ENCODE results near the gene C20orf144. TPM values are rescaled to one million over a fixed set of nuclear protein-coding genes. Genes with fewer than 3 reads are reported as not detected.

C20orf144 gene
- total RNA-seq, 1 donor from 2014 or later = not detected

DNA sequence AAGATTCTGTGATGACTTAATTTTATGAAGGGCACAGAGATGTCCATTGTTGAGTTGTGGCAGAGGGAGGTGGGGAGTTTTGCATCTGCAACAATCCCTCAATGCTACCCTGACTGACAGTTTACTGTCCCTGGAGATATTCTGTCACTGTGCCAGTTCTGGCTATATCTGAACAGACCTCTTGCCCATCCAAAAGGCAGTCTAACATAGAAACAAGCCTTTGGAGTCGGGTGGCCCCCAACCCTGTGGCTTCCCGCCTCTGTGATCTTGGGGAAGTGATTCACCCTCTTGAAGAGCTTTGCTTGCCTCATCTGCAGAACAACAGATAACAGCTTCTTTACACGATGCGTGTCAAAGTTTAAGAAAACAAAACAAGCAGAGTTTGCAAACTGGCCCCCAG lies 27.8 kb downstream of the C20orf144 start:
- H3K36me3 ChIP-seq (ENCODE audit: control insufficient read depth, insufficient read depth, low read length) = no peaks in the 10 kb centered on the region
- TF ChIP-seq, protein P1, sequence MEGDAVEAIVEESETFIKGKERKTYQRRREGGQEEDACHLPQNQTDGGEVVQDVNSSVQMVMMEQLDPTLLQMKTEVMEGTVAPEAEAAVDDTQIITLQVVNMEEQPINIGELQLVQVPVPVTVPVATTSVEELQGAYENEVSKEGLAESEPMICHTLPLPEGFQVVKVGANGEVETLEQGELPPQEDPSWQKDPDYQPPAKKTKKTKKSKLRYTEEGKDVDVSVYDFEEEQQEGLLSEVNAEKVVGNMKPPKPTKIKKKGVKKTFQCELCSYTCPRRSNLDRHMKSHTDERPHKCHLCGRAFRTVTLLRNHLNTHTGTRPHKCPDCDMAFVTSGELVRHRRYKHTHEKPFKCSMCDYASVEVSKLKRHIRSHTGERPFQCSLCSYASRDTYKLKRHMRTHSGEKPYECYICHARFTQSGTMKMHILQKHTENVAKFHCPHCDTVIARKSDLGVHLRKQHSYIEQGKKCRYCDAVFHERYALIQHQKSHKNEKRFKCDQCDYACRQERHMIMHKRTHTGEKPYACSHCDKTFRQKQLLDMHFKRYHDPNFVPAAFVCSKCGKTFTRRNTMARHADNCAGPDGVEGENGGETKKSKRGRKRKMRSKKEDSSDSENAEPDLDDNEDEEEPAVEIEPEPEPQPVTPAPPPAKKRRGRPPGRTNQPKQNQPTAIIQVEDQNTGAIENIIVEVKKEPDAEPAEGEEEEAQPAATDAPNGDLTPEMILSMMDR (IDR thresholded peaks at IDR 0.05; ENCODE audit: insufficient read depth, low read length, severe bottlenecking) = no peak
- no peaks in the 10 kb centered on the region for H3K27me3 ChIP-seq (ENCODE audit: control insufficient read depth, insufficient read depth, low read length)
- no peak overlapping the region for H3K4me3 ChIP-seq (ENCODE audit: low read depth, low read length)
- FAIRE-seq (no peak), DNase-seq (ENCODE audit: low read depth) (no peak)

DNA sequence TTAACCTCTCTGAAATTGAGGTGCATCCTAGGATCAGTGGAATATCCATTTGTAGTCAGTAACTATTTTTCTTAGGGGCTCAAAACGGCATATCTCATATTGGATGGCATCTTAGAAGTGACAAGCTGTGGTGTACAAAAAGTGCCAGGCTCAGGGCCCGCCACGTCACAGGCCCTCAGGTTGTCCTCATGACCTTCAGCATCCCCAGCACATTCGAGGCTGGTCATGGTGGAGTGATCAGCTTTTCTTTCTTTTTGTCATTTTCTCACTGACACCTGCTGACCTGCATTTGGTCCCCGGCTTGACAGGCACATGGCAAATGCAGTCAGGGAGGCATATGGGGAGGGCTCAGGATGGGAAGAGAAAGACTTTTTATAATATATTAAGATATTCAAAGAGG lies 31.2 kb downstream of the C20orf144 start:
- H3K36me3 ChIP-seq (ENCODE audit: control insufficient read depth, insufficient read depth, low read length) = no peaks in the 10 kb centered on the region
- DNase-seq (ENCODE audit: low read depth) (no peak), FAIRE-seq (no peak)
- H3K27me3 ChIP-seq (ENCODE audit: control insufficient read depth, insufficient read depth, low read length) = no peaks in the 10 kb centered on the region
- H3K4me3 ChIP-seq (ENCODE audit: low read depth, low read length) = no peak overlapping the region
- TF ChIP-seq, protein P1 (IDR thresholded peaks at IDR 0.05; ENCODE audit: insufficient read depth, low read length, severe bottlenecking) = no peak

DNA sequence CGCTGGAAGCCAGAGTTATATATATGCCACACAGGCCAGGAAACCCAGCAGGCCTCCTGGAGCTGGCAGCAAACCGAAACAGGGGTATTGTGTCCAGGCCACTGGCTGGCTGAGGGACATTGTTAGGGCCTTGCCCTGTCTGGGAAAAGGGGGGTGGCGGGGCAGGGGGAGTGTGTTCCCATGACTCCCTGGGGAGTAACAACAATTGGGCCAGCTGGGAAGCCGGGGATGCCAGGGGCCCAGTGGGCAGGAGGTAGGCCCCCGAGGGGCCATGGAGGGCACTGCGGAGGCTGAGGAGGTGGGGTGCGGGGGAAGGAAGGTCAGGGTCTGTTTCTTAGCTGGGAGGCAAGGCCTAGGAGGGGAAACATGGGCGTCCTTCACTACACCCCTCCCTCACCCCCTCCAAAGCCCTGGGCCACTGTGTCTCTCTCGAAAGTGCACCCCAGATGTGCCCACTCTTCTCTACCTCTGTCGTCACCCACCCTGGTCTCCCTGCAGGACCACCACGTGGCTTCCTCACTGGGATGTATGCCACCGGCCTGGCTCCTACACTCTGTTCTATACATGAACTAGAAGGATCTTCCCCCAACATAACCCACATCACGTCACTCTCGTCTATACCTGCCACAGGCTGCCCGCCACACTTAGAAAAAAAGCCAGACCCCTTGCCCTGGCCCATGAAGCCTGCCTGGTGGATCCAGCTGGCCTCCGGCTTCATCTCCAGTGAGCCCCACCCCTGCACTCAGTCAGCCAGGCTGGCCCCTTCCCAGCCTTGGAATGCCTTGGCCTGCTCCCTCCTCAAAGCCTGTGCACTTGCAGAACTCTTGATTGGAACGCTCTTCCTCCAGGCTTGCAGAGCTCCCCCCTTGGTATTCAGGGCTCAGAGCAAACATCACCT lies 31.9 kb downstream of the C20orf144 start:
- no peaks in the 10 kb centered on the region for H3K36me3 ChIP-seq (ENCODE audit: control insufficient read depth, insufficient read depth, low read length)
- FAIRE-seq (no peak), DNase-seq (ENCODE audit: low read depth) (no peak)
- TF ChIP-seq, protein P1 (IDR thresholded peaks at IDR 0.05; ENCODE audit: insufficient read depth, low read length, severe bottlenecking) = no peak
- H3K4me3 ChIP-seq (ENCODE audit: low read depth, low read length) = no peak overlapping the region
- H3K27me3 ChIP-seq (ENCODE audit: control insufficient read depth, insufficient read depth, low read length) = no peaks in the 10 kb centered on the region

DNA sequence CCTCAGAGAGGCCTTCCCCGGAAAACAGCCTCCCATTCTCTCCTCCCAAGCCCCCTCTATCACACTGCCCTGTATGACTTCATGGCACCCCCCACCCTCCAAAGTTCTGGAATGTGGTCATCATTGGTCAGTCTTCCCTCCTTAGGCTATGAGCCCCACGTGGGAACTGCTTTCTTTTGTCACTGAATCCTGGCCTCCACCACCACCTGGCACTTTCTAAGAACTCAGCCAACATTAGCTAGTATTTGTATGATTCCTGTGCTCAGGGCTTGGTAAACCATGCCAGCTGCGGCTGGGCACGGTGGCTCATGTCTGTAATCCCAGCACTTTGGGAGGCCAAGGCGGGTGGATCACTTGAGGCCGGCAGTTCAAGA lies 32.5 kb downstream of the C20orf144 start:
- no peaks in the 10 kb centered on the region for H3K27me3 ChIP-seq (ENCODE audit: control insufficient read depth, insufficient read depth, low read length)
- TF ChIP-seq, protein P1 (IDR thresholded peaks at IDR 0.05; ENCODE audit: insufficient read depth, low read length, severe bottlenecking) = no peak
- DNase-seq (ENCODE audit: low read depth) (no peak), FAIRE-seq (no peak)
- no peaks in the 10 kb centered on the region for H3K36me3 ChIP-seq (ENCODE audit: control insufficient read depth, insufficient read depth, low read length)
- no peak overlapping the region for H3K4me3 ChIP-seq (ENCODE audit: low read depth, low read length)

DNA sequence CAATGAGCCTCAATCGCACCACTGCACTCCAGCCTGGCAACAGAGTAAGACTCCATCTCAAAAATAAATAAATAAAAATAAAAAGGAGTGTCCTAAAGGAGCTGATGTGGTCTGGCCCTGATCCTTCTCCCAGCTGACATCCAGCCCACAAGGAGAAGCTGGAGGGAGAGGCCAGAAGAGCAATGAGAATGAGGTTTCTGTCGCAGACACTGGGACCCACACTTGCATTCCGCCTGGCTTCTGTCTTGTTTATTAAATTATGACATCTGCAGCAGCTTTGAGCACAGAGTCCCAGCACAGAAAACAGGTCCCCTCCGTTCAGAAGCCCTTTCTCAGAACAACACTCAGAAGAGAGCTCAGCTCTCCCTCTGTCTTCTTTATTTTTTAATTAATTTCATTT lies 34.3 kb downstream of the C20orf144 start:
- TF ChIP-seq, protein P1 (IDR thresholded peaks at IDR 0.05; ENCODE audit: insufficient read depth, low read length, severe bottlenecking) = no peak
- Histone ChIP-seq H3K4me3 (ENCODE audit: low read depth, low read length) (no peak overlapping the region), H3K36me3 (ENCODE audit: control insufficient read depth, insufficient read depth, low read length) (no peaks in the 10 kb centered on the region), H3K27me3 (ENCODE audit: control insufficient read depth, insufficient read depth, low read length) (no peaks in the 10 kb centered on the region)
- no peak for DNase-seq (ENCODE audit: low read depth)
- no peak for FAIRE-seq
